ENCODE measurements around the gene ATP6V1B1.

Gene ATP6V1B1

GRCh38 chr2:70978341-70979179 is 42.9 kb downstream of the ATP6V1B1 start, which contains the start of gene ANKRD53:
Gene ANKRD53 (plus strand): TSS chr2:70978630. CDS start chr2:70978646, 16 bp downstream.
- DNase-seq = no peak

- DNase-seq = no peak
Observed at GRCh38 chr2:70979180-70979488, 43.4 kb downstream of the ATP6V1B1 start.

- no peak for DNase-seq
Observed at GRCh38 chr2:70979626-70980025, 43.9 kb downstream of the ATP6V1B1 start.

GRCh38 chr2:70981421-70981820 is 45.7 kb downstream of the ATP6V1B1 start:
- no peak for DNase-seq

- DNase-seq = no peak
Observed at GRCh38 chr2:70981866-70982810, 46.4 kb downstream of the ATP6V1B1 start.

GRCh38 chr2:70982971-70983370 is 47.3 kb downstream of the ATP6V1B1 start:
- no peak for DNase-seq

- no peak for DNase-seq
Observed at GRCh38 chr2:70983506-70984227, 48.0 kb downstream of the ATP6V1B1 start.

- DNase-seq = no peak
Observed at GRCh38 chr2:70984228-70984575, 48.5 kb downstream of the ATP6V1B1 start.

- peak; percentile 17 for DNase-seq
Observed at GRCh38 chr2:70984576-70985282, 49.0 kb downstream of the ATP6V1B1 start.

- no peak for DNase-seq
Observed at GRCh38 chr2:70985283-70985688, 49.6 kb downstream of the ATP6V1B1 start.

- no peak for DNase-seq
Observed at GRCh38 chr2:70985956-70986355, 50.3 kb downstream of the ATP6V1B1 start.

GRCh38 chr2:70986499-70987189 is 50.9 kb downstream of the ATP6V1B1 start:
- DNase-seq = no peak

- no peak for DNase-seq
Observed at GRCh38 chr2:70987386-70987785, 51.7 kb downstream of the ATP6V1B1 start.

GRCh38 chr2:70988151-70988550 is 52.5 kb downstream of the ATP6V1B1 start:
- no peak for DNase-seq

- DNase-seq = no peak
Observed at GRCh38 chr2:70988726-70989648, 53.3 kb downstream of the ATP6V1B1 start.

- no peak for DNase-seq
Observed at GRCh38 chr2:70990216-70990615, 54.5 kb downstream of the ATP6V1B1 start.

GRCh38 chr2:70991142-70991541 is 55.4 kb downstream of the ATP6V1B1 start:
- DNase-seq = no peak

- DNase-seq = no peak
Observed at GRCh38 chr2:70991742-70992141, 56.0 kb downstream of the ATP6V1B1 start.

GRCh38 chr2:70992945-70993853 is 57.5 kb downstream of the ATP6V1B1 start:
- no peak for DNase-seq

All from midbrain (tissue), 1 donor.